Measurements from ENCODE around the gene SLU7. TPM values are rescaled to one million over a fixed set of nuclear protein-coding genes. Genes with fewer than 3 reads are reported as not detected.
"Not testable (repeated sequence)": the region's sequence is repeated elsewhere in the genome, so short reads cannot be mapped to it uniquely, and the experiment has no call there.

Gene SLU7
- polyA plus RNA-seq, 1 experiment: 12.5 TPM

- peak overlapping the region; percentile 47 for H3K4me3 ChIP-seq (ENCODE audit: low read depth, low read length)
- H3K36me3 ChIP-seq (ENCODE audit: control insufficient read depth, insufficient read depth, low read length): no peaks in the 10 kb centered on the region
- CTCF ChIA-PET: interaction anchor here (0.6 to 5.9 kb wide), 22 partner anchors 10 to 1086 kb away, joined by 3 to 108 read pairs (median 10); partner anchors contain the start of genes PTTG1 and SLU7
- POLR2A ChIA-PET: no interaction called here
- no peak for DNase-seq (ENCODE audit: low read depth)
- peak; percentile 91 for TF ChIP-seq CTCF (IDR thresholded peaks at IDR 0.05; ENCODE audit: insufficient read depth, low read depth, low read length)
- H3K27me3 ChIP-seq (ENCODE audit: control insufficient read depth, insufficient read depth, low read length): peaks cover 3% of the 10 kb centered on the region; the same call in 1 of the 2 replicates
These were observed 19.7 kb upstream of the SLU7 start for GRCh38 chr5:160438316-160439204.

DNA sequence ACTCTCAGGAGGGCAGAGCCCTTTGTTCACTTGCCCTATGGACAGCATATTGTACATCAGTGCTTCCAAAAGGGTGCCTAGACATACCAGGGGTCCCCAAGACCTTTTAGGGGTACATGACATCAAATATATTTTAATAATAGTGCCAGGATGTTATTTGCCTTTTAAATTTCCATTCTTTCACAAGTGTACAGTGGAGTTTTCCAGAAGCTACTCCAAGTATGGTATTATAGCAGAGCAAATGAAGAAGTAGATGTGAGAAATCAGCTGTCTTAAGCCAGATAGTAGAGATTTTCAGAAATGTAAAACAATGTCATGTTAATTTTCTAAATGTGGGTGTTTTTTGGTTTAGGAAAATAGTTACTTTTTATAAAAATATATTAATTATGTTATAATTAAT lies 18.4 kb upstream of the SLU7 start:
- ChIA-PET CTCF (interaction anchor here (0.6 to 5.9 kb wide), 8 partner anchors 11 to 939 kb away, joined by 3 to 108 read pairs (median 28); partner anchors contain the start of genes PTTG1 and SLU7), POLR2A (no interaction called here)
- Histone ChIP-seq H3K27me3 (ENCODE audit: control insufficient read depth, insufficient read depth, low read length) (no peaks in the 10 kb centered on the region; the same call in 1 of the 2 replicates), H3K36me3 (ENCODE audit: control insufficient read depth, insufficient read depth, low read length) (no peaks in the 10 kb centered on the region), H3K4me3 (ENCODE audit: low read depth, low read length) (no peak overlapping the region)
- no peak for DNase-seq (ENCODE audit: low read depth)
- TF ChIP-seq CTCF (IDR thresholded peaks at IDR 0.05; ENCODE audit: insufficient read depth, low read depth, low read length): no peak

- CTCF ChIA-PET: interaction anchor here (3.0 kb wide), 1 partner anchor 27 kb away, joined by 23 read pairs; no protein-coding TSS in a partner anchor
- H3K36me3 ChIP-seq (ENCODE audit: control insufficient read depth, insufficient read depth, low read length); H3K27me3 ChIP-seq (ENCODE audit: control insufficient read depth, insufficient read depth, low read length); POLR2A ChIA-PET; DNase-seq (ENCODE audit: low read depth); H3K4me3 ChIP-seq (ENCODE audit: low read depth, low read length): not testable (repeated sequence)
These were observed 17.8 kb upstream of the SLU7 start for GRCh38 chr5:160436661-160437060.

DNA sequence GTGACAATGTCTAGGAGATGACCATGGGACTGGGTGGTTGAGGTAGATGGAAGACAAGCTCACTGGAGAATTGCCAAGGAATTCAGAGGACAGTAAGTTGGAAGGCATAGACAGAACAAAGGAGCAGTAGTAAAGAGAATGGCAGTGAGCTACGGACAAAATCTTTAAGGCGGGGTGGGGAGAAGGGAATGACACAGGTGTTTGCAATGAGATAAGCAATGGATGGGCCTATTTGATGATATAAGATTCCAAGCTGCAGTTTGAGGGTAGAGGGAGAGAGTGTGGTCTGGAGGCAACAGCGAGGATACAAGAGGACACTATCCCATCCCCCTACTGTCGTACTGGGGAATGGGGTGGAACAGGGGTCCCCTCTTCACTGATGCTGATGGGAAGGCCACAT lies 17.1 kb upstream of the SLU7 start:
- POLR2A ChIA-PET: no interaction called here
- CTCF ChIA-PET: interaction anchor here (0.6 to 1.4 kb wide), 4 partner anchors 9 to 70 kb away, joined by 3 to 5 read pairs (median 4); partner anchors contain the start of gene PTTG1
- TF ChIP-seq CTCF (IDR thresholded peaks at IDR 0.05; ENCODE audit: insufficient read depth, low read depth, low read length): no peak

GRCh38 chr5:160435532-160435931 lies 16.7 kb upstream of the SLU7 start:
- H3K4me3 ChIP-seq (ENCODE audit: low read depth, low read length): no peak overlapping the region
- TF ChIP-seq CTCF (IDR thresholded peaks at IDR 0.05; ENCODE audit: insufficient read depth, low read depth, low read length): no peak
- no peaks in the 10 kb centered on the region for H3K36me3 ChIP-seq (ENCODE audit: control insufficient read depth, insufficient read depth, low read length)
- H3K27me3 ChIP-seq (ENCODE audit: control insufficient read depth, insufficient read depth, low read length): no peaks in the 10 kb centered on the region; the same call in 1 of the 2 replicates
- ChIA-PET POLR2A (no interaction called here), CTCF (interaction anchor here (1.3 to 1.4 kb wide), 3 partner anchors 8 to 13 kb away, joined by 3 to 5 read pairs (median 3); partner anchors contain the start of gene PTTG1)
- no peak for DNase-seq (ENCODE audit: low read depth)

More for the DNA sequence above, 17.1 kb upstream of the SLU7 start:
- no peaks in the 10 kb centered on the region for H3K36me3 ChIP-seq (ENCODE audit: control insufficient read depth, insufficient read depth, low read length)
- no peak for DNase-seq (ENCODE audit: low read depth)
- H3K27me3 ChIP-seq (ENCODE audit: control insufficient read depth, insufficient read depth, low read length): no peaks in the 10 kb centered on the region; the same call in 1 of the 2 replicates
- H3K4me3 ChIP-seq (ENCODE audit: low read depth, low read length): no peak overlapping the region

All from BJ (cell line).